Liver (tissue), 3 donors: ENCODE results near the gene ZMYND11.

Source experiments
- GABPA ChIP-seq, 2 donors: IDR thresholded peaks in 1 of 2; conservative IDR thresholded peaks in 1 of 2; 2 replicates each; pipeline ENCODE4 v1.6.1; 2016; ENCODE audit warnings: antibody characterized with exemption in 2 of 2, mild to moderate bottlenecking in 1 of 2, moderate library complexity in 1 of 2
- RXRA ChIP-seq, 2 donors: IDR thresholded peaks; 2 replicates each; pipeline ENCODE4 v1.6.1; 2017 to 2018; ENCODE audit warnings: antibody characterized with exemption in 2 of 2, mild to moderate bottlenecking in 1 of 2
- TF ChIP-seq, protein P1 (sequence below): fragments of 150-350 bp; IDR thresholded peaks from 2 replicates; pipeline ENCODE4 v1.5.1; 2017; ENCODE audit warnings: improper control_type of control experiment, low read depth, low read length; ENCODE audit not compliant: missing input control
- TF ChIP-seq, protein P2 (sequence below): IDR thresholded peaks from 2 replicates; pipeline ENCODE4 v1.6.1; 2016; ENCODE audit warnings: antibody characterized with exemption
- TF ChIP-seq, protein P3 (sequence below): IDR thresholded peaks from 2 replicates; pipeline ENCODE4 v1.6.1; 2016; ENCODE audit warnings: antibody characterized with exemption
- TF ChIP-seq, protein P4 (sequence below): IDR thresholded peaks from 2 replicates; pipeline ENCODE4 v1.6.1; 2016; ENCODE audit warnings: antibody characterized with exemption, mild to moderate bottlenecking
- donor health status: healthy.
- donor health status: healthy.

DNA sequence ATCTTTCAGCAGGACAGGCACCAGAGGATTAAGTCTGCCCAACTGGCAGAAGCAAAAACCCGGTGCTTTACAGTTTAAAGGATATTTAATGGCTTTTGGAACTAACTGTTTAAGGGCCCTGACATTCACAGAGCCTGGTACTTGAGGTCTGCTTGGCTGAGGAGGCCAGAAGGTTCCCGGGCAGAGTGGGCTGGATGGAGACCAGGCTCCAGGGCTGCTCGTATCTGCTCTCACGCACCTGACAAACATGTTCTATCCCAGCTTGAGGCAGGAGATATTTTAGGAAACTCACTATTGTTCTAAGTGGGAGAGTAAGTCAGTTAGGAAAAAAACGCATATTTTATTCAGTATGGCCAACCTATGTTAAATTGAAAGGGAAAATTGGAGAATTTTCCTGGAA is 143.5 kb downstream of the ZMYND11 start:
- TF ChIP-seq, protein P1, sequence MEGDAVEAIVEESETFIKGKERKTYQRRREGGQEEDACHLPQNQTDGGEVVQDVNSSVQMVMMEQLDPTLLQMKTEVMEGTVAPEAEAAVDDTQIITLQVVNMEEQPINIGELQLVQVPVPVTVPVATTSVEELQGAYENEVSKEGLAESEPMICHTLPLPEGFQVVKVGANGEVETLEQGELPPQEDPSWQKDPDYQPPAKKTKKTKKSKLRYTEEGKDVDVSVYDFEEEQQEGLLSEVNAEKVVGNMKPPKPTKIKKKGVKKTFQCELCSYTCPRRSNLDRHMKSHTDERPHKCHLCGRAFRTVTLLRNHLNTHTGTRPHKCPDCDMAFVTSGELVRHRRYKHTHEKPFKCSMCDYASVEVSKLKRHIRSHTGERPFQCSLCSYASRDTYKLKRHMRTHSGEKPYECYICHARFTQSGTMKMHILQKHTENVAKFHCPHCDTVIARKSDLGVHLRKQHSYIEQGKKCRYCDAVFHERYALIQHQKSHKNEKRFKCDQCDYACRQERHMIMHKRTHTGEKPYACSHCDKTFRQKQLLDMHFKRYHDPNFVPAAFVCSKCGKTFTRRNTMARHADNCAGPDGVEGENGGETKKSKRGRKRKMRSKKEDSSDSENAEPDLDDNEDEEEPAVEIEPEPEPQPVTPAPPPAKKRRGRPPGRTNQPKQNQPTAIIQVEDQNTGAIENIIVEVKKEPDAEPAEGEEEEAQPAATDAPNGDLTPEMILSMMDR, result no peak
- TF ChIP-seq GABPA (IDR thresholded peaks at IDR 0.05 in 1 of 2, conservative IDR thresholded peaks at IDR 0.05 in 1 of 2) (no peak), RXRA (IDR thresholded peaks at IDR 0.05) (no peak)
- TF ChIP-seq, protein P2, sequence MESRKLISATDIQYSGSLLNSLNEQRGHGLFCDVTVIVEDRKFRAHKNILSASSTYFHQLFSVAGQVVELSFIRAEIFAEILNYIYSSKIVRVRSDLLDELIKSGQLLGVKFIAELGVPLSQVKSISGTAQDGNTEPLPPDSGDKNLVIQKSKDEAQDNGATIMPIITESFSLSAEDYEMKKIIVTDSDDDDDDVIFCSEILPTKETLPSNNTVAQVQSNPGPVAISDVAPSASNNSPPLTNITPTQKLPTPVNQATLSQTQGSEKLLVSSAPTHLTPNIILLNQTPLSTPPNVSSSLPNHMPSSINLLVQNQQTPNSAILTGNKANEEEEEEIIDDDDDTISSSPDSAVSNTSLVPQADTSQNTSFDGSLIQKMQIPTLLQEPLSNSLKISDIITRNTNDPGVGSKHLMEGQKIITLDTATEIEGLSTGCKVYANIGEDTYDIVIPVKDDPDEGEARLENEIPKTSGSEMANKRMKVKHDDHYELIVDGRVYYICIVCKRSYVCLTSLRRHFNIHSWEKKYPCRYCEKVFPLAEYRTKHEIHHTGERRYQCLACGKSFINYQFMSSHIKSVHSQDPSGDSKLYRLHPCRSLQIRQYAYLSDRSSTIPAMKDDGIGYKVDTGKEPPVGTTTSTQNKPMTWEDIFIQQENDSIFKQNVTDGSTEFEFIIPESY, result no peak
- TF ChIP-seq, protein P3, sequence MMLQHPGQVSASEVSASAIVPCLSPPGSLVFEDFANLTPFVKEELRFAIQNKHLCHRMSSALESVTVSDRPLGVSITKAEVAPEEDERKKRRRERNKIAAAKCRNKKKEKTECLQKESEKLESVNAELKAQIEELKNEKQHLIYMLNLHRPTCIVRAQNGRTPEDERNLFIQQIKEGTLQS, result no peak
- TF ChIP-seq, protein P4, sequence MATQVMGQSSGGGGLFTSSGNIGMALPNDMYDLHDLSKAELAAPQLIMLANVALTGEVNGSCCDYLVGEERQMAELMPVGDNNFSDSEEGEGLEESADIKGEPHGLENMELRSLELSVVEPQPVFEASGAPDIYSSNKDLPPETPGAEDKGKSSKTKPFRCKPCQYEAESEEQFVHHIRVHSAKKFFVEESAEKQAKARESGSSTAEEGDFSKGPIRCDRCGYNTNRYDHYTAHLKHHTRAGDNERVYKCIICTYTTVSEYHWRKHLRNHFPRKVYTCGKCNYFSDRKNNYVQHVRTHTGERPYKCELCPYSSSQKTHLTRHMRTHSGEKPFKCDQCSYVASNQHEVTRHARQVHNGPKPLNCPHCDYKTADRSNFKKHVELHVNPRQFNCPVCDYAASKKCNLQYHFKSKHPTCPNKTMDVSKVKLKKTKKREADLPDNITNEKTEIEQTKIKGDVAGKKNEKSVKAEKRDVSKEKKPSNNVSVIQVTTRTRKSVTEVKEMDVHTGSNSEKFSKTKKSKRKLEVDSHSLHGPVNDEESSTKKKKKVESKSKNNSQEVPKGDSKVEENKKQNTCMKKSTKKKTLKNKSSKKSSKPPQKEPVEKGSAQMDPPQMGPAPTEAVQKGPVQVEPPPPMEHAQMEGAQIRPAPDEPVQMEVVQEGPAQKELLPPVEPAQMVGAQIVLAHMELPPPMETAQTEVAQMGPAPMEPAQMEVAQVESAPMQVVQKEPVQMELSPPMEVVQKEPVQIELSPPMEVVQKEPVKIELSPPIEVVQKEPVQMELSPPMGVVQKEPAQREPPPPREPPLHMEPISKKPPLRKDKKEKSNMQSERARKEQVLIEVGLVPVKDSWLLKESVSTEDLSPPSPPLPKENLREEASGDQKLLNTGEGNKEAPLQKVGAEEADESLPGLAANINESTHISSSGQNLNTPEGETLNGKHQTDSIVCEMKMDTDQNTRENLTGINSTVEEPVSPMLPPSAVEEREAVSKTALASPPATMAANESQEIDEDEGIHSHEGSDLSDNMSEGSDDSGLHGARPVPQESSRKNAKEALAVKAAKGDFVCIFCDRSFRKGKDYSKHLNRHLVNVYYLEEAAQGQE, result no peak
